ENCODE measurements around the gene CLTCL1.

GRCh38 chr22:19225560-19225959, 66.0 kb downstream of the CLTCL1 start:
- TF ChIP-seq, protein P1, sequence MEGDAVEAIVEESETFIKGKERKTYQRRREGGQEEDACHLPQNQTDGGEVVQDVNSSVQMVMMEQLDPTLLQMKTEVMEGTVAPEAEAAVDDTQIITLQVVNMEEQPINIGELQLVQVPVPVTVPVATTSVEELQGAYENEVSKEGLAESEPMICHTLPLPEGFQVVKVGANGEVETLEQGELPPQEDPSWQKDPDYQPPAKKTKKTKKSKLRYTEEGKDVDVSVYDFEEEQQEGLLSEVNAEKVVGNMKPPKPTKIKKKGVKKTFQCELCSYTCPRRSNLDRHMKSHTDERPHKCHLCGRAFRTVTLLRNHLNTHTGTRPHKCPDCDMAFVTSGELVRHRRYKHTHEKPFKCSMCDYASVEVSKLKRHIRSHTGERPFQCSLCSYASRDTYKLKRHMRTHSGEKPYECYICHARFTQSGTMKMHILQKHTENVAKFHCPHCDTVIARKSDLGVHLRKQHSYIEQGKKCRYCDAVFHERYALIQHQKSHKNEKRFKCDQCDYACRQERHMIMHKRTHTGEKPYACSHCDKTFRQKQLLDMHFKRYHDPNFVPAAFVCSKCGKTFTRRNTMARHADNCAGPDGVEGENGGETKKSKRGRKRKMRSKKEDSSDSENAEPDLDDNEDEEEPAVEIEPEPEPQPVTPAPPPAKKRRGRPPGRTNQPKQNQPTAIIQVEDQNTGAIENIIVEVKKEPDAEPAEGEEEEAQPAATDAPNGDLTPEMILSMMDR (IDR thresholded peaks at IDR 0.05), result no peak
- no peak for TF ChIP-seq ZFX (IDR thresholded peaks at IDR 0.05; ENCODE audit: borderline replicate concordance)
